ENCODE results near the gene CCDC146.

The CCDC146 gene

DNA sequence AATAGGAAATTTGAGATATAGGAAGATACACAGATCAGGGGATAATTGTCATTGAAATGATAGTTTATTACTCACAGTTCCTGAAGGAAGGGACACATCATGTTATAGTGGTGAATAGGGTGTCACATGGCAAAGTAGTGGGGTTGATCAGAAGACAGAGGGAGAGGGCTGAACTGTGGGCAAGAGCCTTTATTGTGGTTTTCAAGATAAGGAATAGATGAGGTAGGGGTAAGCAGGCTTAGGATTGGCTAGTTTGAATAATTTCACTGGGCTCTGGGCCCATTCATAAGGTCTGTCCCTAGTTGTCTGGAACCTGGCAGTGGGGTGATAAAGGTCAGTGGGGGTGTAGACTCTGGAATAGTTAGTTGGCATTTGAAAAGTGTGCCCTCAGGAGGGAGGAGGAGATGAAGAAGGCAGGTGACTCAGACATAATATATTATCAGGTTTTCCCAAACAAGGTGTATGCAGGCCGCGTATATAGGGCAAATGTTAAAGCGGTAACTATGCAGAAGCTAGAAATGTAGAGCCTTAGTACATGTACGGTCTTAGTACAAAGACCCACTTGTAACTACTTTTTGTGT, 58.7 kb downstream of the CCDC146 start:
- no peak for DNase-seq (ENCODE audit: low read depth)
- TF ChIP-seq, protein P1, sequence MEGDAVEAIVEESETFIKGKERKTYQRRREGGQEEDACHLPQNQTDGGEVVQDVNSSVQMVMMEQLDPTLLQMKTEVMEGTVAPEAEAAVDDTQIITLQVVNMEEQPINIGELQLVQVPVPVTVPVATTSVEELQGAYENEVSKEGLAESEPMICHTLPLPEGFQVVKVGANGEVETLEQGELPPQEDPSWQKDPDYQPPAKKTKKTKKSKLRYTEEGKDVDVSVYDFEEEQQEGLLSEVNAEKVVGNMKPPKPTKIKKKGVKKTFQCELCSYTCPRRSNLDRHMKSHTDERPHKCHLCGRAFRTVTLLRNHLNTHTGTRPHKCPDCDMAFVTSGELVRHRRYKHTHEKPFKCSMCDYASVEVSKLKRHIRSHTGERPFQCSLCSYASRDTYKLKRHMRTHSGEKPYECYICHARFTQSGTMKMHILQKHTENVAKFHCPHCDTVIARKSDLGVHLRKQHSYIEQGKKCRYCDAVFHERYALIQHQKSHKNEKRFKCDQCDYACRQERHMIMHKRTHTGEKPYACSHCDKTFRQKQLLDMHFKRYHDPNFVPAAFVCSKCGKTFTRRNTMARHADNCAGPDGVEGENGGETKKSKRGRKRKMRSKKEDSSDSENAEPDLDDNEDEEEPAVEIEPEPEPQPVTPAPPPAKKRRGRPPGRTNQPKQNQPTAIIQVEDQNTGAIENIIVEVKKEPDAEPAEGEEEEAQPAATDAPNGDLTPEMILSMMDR (IDR thresholded peaks at IDR 0.05; ENCODE audit: insufficient read depth, low read depth, low read length, missing control alignments), result no peak
- no peak overlapping the region for H3K4me3 ChIP-seq (ENCODE audit: low read depth, low read length)

DNA sequence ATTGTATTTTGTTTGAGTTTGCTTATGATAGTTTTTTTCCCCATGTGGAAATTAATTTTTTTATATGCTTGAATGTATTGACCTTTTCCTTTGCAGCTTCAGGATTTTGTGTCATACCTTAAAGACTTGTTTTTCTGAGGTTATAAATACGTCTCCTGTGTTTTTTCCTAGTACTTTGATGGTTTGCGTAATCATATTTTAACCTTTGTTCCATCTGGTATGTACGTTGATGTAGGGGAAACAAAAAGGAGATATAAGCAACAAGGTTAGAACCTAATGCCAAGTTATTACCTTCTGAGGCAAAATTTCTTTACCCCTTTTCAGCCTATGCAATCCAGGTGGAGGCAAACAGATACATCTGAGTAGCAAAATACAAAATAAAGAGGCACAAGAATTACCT, 59.3 kb downstream of the CCDC146 start:
- H3K4me3 ChIP-seq (ENCODE audit: low read depth, low read length), result no peak overlapping the region
- TF ChIP-seq, protein P1 (IDR thresholded peaks at IDR 0.05; ENCODE audit: insufficient read depth, low read depth, low read length, missing control alignments), result no peak
- DNase-seq (ENCODE audit: low read depth), result no peak

DNA sequence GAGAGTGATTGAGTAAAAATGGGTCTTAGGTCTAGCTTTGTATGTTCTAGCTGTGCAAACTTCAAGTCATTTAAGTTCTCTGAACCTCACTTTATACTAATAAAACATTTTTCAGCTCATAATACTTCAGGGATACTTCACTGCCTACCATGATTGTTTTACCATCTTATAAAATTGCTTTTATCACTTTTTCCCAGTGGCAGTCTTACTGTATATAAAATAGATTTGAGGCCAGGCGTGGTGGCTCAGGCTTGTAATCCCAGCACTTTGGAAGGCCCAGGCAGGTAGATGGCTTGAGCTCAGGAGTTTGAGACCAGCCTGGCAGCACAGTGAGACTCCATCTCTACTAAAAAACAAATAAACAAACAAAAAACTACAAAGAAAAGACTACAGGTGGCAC, 59.8 kb downstream of the CCDC146 start:
- TF ChIP-seq, protein P1 (IDR thresholded peaks at IDR 0.05; ENCODE audit: insufficient read depth, low read depth, low read length, missing control alignments), result no peak
- no peak for DNase-seq (ENCODE audit: low read depth)
- H3K4me3 ChIP-seq (ENCODE audit: low read depth, low read length), result no peak overlapping the region

DNA sequence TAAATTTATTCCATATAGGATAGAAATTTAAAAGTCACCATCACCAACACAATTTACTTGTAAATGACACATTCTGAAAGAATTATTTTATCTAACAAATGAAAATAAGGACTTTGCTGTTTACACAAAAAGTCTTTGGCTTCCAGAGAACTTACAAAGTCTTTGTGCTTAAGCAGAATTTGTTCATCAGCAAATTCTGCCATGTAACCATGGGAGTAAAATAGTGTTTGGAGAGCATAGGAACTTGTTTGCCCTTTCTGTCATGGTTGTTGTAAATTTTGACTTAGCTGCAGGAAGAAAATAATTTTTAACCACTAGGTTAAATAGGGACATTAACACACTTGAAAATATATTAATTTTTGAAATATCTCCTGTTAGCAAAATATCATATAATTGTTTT, 62.0 kb downstream of the CCDC146 start:
- no peak overlapping the region for H3K4me3 ChIP-seq (ENCODE audit: low read depth, low read length)
- TF ChIP-seq, protein P1 (IDR thresholded peaks at IDR 0.05; ENCODE audit: insufficient read depth, low read depth, low read length, missing control alignments), result no peak
- DNase-seq (ENCODE audit: low read depth), result no peak

DNA sequence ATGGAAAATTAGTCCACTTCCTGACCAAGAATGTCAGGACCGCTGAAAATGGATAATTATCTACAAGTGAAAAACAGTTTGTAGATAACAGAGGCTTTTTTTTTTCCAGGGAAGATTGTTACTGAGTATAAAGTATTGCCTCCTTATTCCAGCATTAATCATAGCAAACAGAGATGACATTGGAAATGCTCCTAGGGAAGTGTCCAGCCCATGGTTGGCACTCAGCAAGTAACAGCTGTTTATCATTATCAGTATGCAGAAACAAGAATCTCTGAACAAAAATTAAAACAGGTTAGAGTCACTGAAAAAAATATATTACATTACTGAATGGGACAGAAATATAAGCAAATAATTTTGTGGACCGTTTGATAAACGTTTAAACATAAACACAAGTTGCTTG, 62.6 kb downstream of the CCDC146 start:
- H3K4me3 ChIP-seq (ENCODE audit: low read depth, low read length), result no peak overlapping the region
- TF ChIP-seq, protein P1 (IDR thresholded peaks at IDR 0.05; ENCODE audit: insufficient read depth, low read depth, low read length, missing control alignments), result no peak
- DNase-seq (ENCODE audit: low read depth), result no peak

DNA sequence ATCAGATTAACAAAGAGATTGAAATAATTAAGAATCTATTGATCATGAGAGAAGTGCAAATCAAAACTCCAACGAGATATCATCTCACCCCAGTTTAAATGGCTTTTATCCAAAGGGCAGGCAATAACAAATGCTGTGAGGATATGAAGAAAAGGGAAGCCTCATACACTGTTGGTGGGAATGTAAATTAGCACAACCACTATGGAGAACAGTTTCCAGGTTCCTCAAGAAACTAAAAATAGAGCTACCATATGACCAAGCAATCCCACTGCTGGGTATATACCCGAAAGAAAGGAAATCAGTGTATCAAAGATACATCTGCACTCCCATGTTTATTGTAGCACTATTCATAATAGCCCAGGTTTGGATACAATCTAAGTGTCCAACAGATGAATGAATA, 63.5 kb downstream of the CCDC146 start:
- DNase-seq (ENCODE audit: low read depth), result no peak
- TF ChIP-seq, protein P1 (IDR thresholded peaks at IDR 0.05; ENCODE audit: insufficient read depth, low read depth, low read length, missing control alignments), result no peak
- no peak overlapping the region for H3K4me3 ChIP-seq (ENCODE audit: low read depth, low read length)

DNA sequence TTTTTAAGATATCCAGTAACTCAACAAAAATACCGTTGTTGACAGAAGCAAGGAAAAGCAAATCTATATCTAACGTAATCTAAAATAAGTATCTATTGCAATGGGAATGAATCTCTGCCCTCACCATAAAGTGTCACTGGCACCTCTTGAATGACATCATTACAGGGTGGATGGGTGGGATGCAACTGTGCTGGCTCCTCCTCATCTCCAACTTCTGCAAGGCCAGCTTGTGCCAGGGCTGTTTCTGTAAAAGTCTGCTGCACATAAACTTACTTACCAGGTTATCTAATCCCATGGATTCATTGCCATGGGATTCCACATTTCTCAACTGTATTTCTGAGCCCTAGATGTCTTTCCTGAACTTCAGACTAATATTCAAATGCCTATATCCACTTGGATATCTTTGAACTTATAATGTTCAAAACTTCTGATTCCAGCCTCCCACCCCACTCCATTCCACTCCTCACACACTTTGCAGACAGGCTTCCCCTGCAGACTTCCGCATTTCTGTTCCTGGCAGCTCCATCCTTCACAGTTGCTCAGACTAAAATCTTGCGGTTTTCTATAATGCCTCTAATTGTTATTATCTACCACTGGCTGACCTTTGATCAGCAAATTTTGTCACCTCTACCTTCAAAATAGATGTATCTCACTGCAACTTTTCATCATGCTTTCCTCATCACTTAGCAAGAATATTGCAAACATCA, 66.5 kb downstream of the CCDC146 start:
- TF ChIP-seq, protein P1 (IDR thresholded peaks at IDR 0.05; ENCODE audit: insufficient read depth, low read depth, low read length, missing control alignments), result no peak
- H3K4me3 ChIP-seq (ENCODE audit: low read depth, low read length), result no peak overlapping the region
- DNase-seq (ENCODE audit: low read depth), result no peak

Data from GM12865 (cell line).